A549 (cell line): ENCODE measurements around the gene TUT4.

Experiments
- BHLHE40 ChIP-seq: IDR thresholded peaks from 2 replicates; pipeline ENCODE4 v1.6.1; 2012; ENCODE audit warnings: low read depth, low read length, inconsistent platforms
- EP300 ChIP-seq, 2 experiments: fragments of >200 bp; sonication (Bioruptor Twin); formaldehyde crosslinking; IDR thresholded peaks; 2 replicates in 1 of 2; 3 replicates in 1 of 2; pipeline ENCODE4 v1.6.1; 2016 to 2017
- HMGXB4 ChIP-seq: fragments of 250-450 bp; sonication (Bioruptor Pico); IDR thresholded peaks from 2 replicates; pipeline ENCODE4 v1.5.0; 2021; ENCODE audit warnings: mild to moderate bottlenecking, moderate library complexity, borderline replicate concordance
- KDM1A ChIP-seq: fragments of 200-600 bp; sonication (generic); IDR thresholded peaks from 2 replicates; pipeline ENCODE4 v1.6.1; 2016; ENCODE audit warnings: low read depth, mild to moderate bottlenecking
- MAX ChIP-seq: IDR thresholded peaks from 2 replicates; pipeline ENCODE4 v1.6.1; 2012
- MYC ChIP-seq: IDR thresholded peaks from 2 replicates; pipeline ENCODE4 v1.6.1; 2012; ENCODE audit warnings: mild to moderate bottlenecking, inconsistent platforms, low read length, improper control_type of control experiment, borderline replicate concordance
- POLR2A ChIP-seq: IDR thresholded peaks from 2 replicates; pipeline ENCODE4 v1.6.1; 2012; ENCODE audit warnings: mild to moderate bottlenecking, low read length
- RCOR1 ChIP-seq: fragments of 150-350 bp; IDR thresholded peaks from 2 replicates; pipeline ENCODE4 v1.6.1; 2014; ENCODE audit warnings: antibody characterized with exemption, low read length, low read depth
- REST ChIP-seq: fragments of 200-600 bp; sonication (generic); IDR thresholded peaks from 2 replicates; pipeline ENCODE4 v1.6.1; 2016; ENCODE audit warnings: antibody characterized with exemption, mild to moderate bottlenecking, moderate library complexity
- RNF2 ChIP-seq: fragments of 200-600 bp; sonication (generic); IDR thresholded peaks from 2 replicates; pipeline ENCODE4 v1.6.1; 2016; ENCODE audit warnings: low read depth, mild to moderate bottlenecking, antibody characterized with exemption, moderate library complexity, borderline replicate concordance
- SREBF2 ChIP-seq: fragments of 450-650 bp; IDR thresholded peaks from 2 replicates; pipeline ENCODE4 v1.6.1; 2014; ENCODE audit warnings: mild to moderate bottlenecking, moderate library complexity
- TF ChIP-seq, protein P1 (sequence below): fragments of >200 bp; sonication (Bioruptor Twin); formaldehyde crosslinking; IDR thresholded peaks from 3 replicates; pipeline ENCODE4 v1.5.1; 2016
- TF ChIP-seq, protein P2 (sequence below): fragments of 450-650 bp; IDR thresholded peaks from 2 replicates; pipeline ENCODE4 v1.6.1; 2014; ENCODE audit warnings: antibody characterized with exemption

DNA sequence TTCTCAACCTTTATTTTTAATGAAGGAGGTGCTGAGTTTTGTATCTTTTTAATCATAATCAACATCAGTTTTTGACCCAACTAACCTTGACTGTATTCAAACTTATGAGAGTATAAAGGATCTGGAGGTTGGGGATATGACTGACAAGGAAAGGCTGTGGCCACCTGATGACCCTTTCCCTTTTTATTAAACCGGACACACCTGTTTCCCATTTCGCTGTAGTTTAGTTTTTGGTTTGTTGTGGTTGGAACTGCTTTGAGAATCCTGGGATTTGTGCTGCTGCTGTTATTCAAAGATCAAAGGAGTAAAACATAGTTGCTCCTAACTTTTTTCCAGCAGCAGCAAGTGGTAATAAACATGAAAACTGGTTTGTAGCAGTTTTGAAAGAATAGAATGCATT lies 136.1 kb downstream of the TUT4 start:
- TF ChIP-seq, protein P1, sequence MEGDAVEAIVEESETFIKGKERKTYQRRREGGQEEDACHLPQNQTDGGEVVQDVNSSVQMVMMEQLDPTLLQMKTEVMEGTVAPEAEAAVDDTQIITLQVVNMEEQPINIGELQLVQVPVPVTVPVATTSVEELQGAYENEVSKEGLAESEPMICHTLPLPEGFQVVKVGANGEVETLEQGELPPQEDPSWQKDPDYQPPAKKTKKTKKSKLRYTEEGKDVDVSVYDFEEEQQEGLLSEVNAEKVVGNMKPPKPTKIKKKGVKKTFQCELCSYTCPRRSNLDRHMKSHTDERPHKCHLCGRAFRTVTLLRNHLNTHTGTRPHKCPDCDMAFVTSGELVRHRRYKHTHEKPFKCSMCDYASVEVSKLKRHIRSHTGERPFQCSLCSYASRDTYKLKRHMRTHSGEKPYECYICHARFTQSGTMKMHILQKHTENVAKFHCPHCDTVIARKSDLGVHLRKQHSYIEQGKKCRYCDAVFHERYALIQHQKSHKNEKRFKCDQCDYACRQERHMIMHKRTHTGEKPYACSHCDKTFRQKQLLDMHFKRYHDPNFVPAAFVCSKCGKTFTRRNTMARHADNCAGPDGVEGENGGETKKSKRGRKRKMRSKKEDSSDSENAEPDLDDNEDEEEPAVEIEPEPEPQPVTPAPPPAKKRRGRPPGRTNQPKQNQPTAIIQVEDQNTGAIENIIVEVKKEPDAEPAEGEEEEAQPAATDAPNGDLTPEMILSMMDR: no peak
- TF ChIP-seq BHLHE40: no peak
- no peak for TF ChIP-seq RCOR1
- TF ChIP-seq KDM1A: no peak
- no peak for TF ChIP-seq HMGXB4 (CRISPR knock-in tag)
- TF ChIP-seq RNF2: no peak
- TF ChIP-seq MYC: no peak
- no peak for TF ChIP-seq SREBF2
- no peak for TF ChIP-seq POLR2A
- no peak for TF ChIP-seq MAX
- TF ChIP-seq EP300 (IDR thresholded peaks at IDR 0.05): no peak
- no peak for TF ChIP-seq REST
- TF ChIP-seq, protein P2, sequence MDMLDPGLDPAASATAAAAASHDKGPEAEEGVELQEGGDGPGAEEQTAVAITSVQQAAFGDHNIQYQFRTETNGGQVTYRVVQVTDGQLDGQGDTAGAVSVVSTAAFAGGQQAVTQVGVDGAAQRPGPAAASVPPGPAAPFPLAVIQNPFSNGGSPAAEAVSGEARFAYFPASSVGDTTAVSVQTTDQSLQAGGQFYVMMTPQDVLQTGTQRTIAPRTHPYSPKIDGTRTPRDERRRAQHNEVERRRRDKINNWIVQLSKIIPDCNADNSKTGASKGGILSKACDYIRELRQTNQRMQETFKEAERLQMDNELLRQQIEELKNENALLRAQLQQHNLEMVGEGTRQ: no peak
